K562 (cell line): ENCODE data around the gene UBE2L3. TPM values are rescaled to one million over a fixed set of nuclear protein-coding genes. Genes with fewer than 3 reads are reported as not detected.
A peak's percentile ranks its signal among the peaks of the same experiment; 100 is the strongest.

ENCODE experiments used
- CBX1 ChIP-seq: sonication (generic); IDR thresholded peaks from 2 replicates; pipeline ENCODE4 v1.6.1; 2016; ENCODE audit warnings: antibody characterized with exemption, low read depth, mild to moderate bottlenecking
- CHD7 ChIP-seq: fragments of 200-600 bp; sonication (generic); IDR thresholded peaks from one replicate; pipeline ENCODE4 v1.6.1; 2012; ENCODE audit warnings: mild to moderate bottlenecking, low read depth, low read length, inconsistent platforms
- FUS ChIP-seq: fragments of 200-400 bp; formaldehyde crosslinking; optimal IDR thresholded peaks from 2 replicates; pipeline ENCODE3; 2017; ENCODE audit warnings: low read depth, low read length
- GTF2F1 ChIP-seq: IDR thresholded peaks from 2 replicates; pipeline ENCODE4 v1.6.1; 2011; ENCODE audit warnings: low read depth, low read length, improper control_type of control experiment
- HDAC1 ChIP-seq, 2 experiments: fragments of 450-650 bp; IDR thresholded peaks; 2 replicates each; pipeline ENCODE4 v1.6.1; 2016 to 2017; ENCODE audit warnings: inconsistent platforms in 1 of 2, mild to moderate bottlenecking in 1 of 2, moderate library complexity in 1 of 2
- JUND ChIP-seq, 2 experiments: IDR thresholded peaks; 2 replicates in 1 of 2; 3 replicates in 1 of 2; pipeline ENCODE4 v1.6.1; 2011; ENCODE audit warnings: borderline replicate concordance in 2 of 2, low read depth in 2 of 2, low read length in 2 of 2, improper control_type of control experiment in 1 of 2, missing biosample characterization in 1 of 2, missing genetic modification characterization in 1 of 2, missing genetic modification reagents in 1 of 2
- MNT ChIP-seq, 2 experiments: fragments of 450-650 bp; conservative IDR thresholded peaks; 2 replicates each; pipeline ENCODE4 v1.6.1; 2017; ENCODE audit warnings: mild to moderate bottlenecking in 2 of 2, moderate library complexity in 2 of 2
- POLR2H ChIP-seq: IDR thresholded peaks from 2 replicates; pipeline ENCODE4 v1.6.1; 2016; ENCODE audit warnings: missing genetic modification characterization, low read depth, mild to moderate bottlenecking, control low read depth, missing compliant biosample characterization, moderate library complexity
- ZBTB49 ChIP-seq: sonication (generic); formaldehyde crosslinking; IDR thresholded peaks from 2 replicates; pipeline ENCODE4 v1.8.0; 2022; ENCODE audit warnings: missing genetic modification reagents, mild to moderate bottlenecking, borderline replicate concordance
- ZC3H11A ChIP-seq: IDR thresholded peaks from 2 replicates; pipeline ENCODE4 v1.6.1; 2012; ENCODE audit warnings: low read depth, low read length, improper control_type of control experiment
- polyA plus RNA-seq, 8 experiments: library from polyadenylated mRNA; depleted of rRNA in 4 of 8; stranded (reverse) in 5 of 8; unstranded in 3 of 8; fragments of >200 nt; fragmentation: Nextera tagmentation in 2 of 8; fragmentation: Illumina TruSeq in 1 of 8; extraction: Ambion mirVana in 2 of 8; extraction: Trizol in 1 of 8; gene quantifications; 2 replicates each; pipeline versions ENCODE4 v1.2.1 to v1.2.3, GENCODE V29; 2011 to 2014; ENCODE audit warnings: inconsistent platforms in 1 of 8, missing spikeins in 1 of 8
- total RNA-seq, 7 experiments: library from RNA; depleted of rRNA in 6 of 7; stranded (reverse); fragments of >200 nt in 6 of 7; fragmentation: Illumina TruSeq in 2 of 7; extraction: Trizol in 2 of 7; gene quantifications; 2 replicates each; pipeline versions ENCODE4 v1.2.1 to v1.2.3, GENCODE V29; 2011 to 2021; ENCODE audit warnings: low replicate concordance in 1 of 7

The UBE2L3 gene
- total and polyA plus RNA-seq, 9 of the 15 experiments (the other 6 are each of a cell fraction or from before 2014, with no cell fraction given) = 215 to 625 (median 285) TPM

GRCh38 chr22:21582801-21583740 lies 15.6 kb downstream of the UBE2L3 start (continued):
- TF ChIP-seq CHD7 (peak; percentile 18), GTF2F1 (no peak), JUND (IDR thresholded peaks at IDR 0.05; ENCODE audit: borderline replicate concordance, low read depth, low read length) (no peak), JUND (tag; IDR thresholded peaks at IDR 0.05; ENCODE audit: borderline replicate concordance, low read depth, low read length) (no peak), MNT (conservative IDR thresholded peaks at IDR 0.05) (no peak), FUS (no peak), CBX1 (no peak), ZC3H11A (no peak), ZBTB49 (no peak), HDAC1 (IDR thresholded peaks at IDR 0.05) (no peak), POLR2H (tag) (no peak)
